GM23248 (cell line): ENCODE measurements around the gene LRATD1.

Experiments used
- EZH2 ChIP-seq: fragments of 200-600 bp; sonication (generic); IDR thresholded peaks from 2 replicates; pipeline ENCODE4 v1.6.1; 2018; ENCODE audit warnings: antibody characterized with exemption, mild to moderate bottlenecking; ENCODE audit not compliant: insufficient read depth, poor library complexity, severe bottlenecking
- EZH2phosphoT487 ChIP-seq: fragments of 200-600 bp; sonication (generic); IDR thresholded peaks from 2 replicates; pipeline ENCODE4 v1.6.1; 2018; ENCODE audit warnings: antibody characterized with exemption, moderate library complexity, mild to moderate bottlenecking, low read depth; ENCODE audit not compliant: insufficient read depth

GRCh38 chr2:14608245-14608644, 24.3 kb upstream of the LRATD1 start:
- TF ChIP-seq EZH2 (no peak), EZH2phosphoT487 (no peak)
